H9 (cell line): ENCODE results near the gene ECEL1. TPM values are rescaled to one million over a fixed set of nuclear protein-coding genes. Genes with fewer than 3 reads are reported as not detected.

Experiments used
- DNase-seq: peaks from one replicate; pipeline ENCODE4 v3.0.0-alpha.2; 2017
- H2AFZ ChIP-seq: one replicate; pipeline ENCODE4 v1.6.1; 2013; ENCODE audit warnings: mild to moderate bottlenecking, low read length, control low read depth, moderate library complexity
- H2AK5ac ChIP-seq: 2 replicates; pipeline ENCODE4 v1.6.1; 2013; ENCODE audit warnings: low read length, control low read depth, mixed read lengths; ENCODE audit not compliant: insufficient read length
- H2BK120ac ChIP-seq: one replicate; pipeline ENCODE4 v1.6.1; 2013; ENCODE audit warnings: low read depth, mild to moderate bottlenecking, low read length, control low read depth, inconsistent platforms; ENCODE audit not compliant: poor library complexity, severe bottlenecking
- H2BK12ac ChIP-seq: 2 replicates; pipeline ENCODE4 v1.6.1; 2013; ENCODE audit warnings: low read length, control low read depth, mixed read lengths, low read depth; ENCODE audit not compliant: insufficient read length
- H2BK15ac ChIP-seq: 2 replicates; pipeline ENCODE4 v1.6.1; 2013; ENCODE audit warnings: low read depth, low read length, control low read depth
- H2BK20ac ChIP-seq: one replicate; pipeline ENCODE4 v1.6.1; 2013; ENCODE audit warnings: low read depth, mild to moderate bottlenecking, low read length, control low read depth, inconsistent platforms; ENCODE audit not compliant: poor library complexity, severe bottlenecking
- H2BK5ac ChIP-seq: 2 replicates; pipeline ENCODE4 v1.6.1; 2013; ENCODE audit warnings: low read length, control low read depth, mixed read lengths; ENCODE audit not compliant: insufficient read length
- H3K14ac ChIP-seq: 2 replicates; pipeline ENCODE4 v1.6.1; 2013; ENCODE audit warnings: low read length, control low read depth; ENCODE audit not compliant: insufficient read depth
- H3K18ac ChIP-seq: 2 replicates; pipeline ENCODE4 v1.6.1; 2013; ENCODE audit warnings: low read depth, mild to moderate bottlenecking, mixed read lengths, low read length, control low read depth; ENCODE audit not compliant: insufficient read length
- H3K23ac ChIP-seq: 2 replicates; pipeline ENCODE4 v1.6.1; 2013; ENCODE audit warnings: low read length, control low read depth, mixed read lengths, low read depth; ENCODE audit not compliant: insufficient read length
- H3K23me2 ChIP-seq: 2 replicates; pipeline ENCODE4 v1.6.1; 2013; ENCODE audit warnings: low read depth, mild to moderate bottlenecking, mixed read lengths, low read length, control low read depth; ENCODE audit not compliant: insufficient read length, poor library complexity, severe bottlenecking
- H3K27ac ChIP-seq: 2 replicates; pipeline ENCODE4 v1.5.1; 2013; ENCODE audit warnings: low read length, control low read depth, mixed read lengths, low read depth; ENCODE audit not compliant: insufficient read length
- H3K27me3 ChIP-seq: 2 replicates; pipeline ENCODE4 v1.6.1; 2013; ENCODE audit warnings: low read length, control low read depth, inconsistent platforms; ENCODE audit not compliant: insufficient read depth
- H3K4ac ChIP-seq: 2 replicates; pipeline ENCODE4 v1.6.1; 2013; ENCODE audit warnings: low read depth, mild to moderate bottlenecking, control low read depth, inconsistent platforms, low read length, moderate library complexity
- H3K4me1 ChIP-seq: 2 replicates; pipeline ENCODE4 v1.6.1; 2013; ENCODE audit warnings: low read length, control low read depth, inconsistent platforms; ENCODE audit not compliant: insufficient read depth
- H3K4me2 ChIP-seq: 2 replicates; pipeline ENCODE4 v1.6.1; 2013; ENCODE audit warnings: low read length, control low read depth, mixed read lengths; ENCODE audit not compliant: insufficient read length, insufficient read depth
- H3K56ac ChIP-seq: 2 replicates; pipeline ENCODE4 v1.6.1; 2013; ENCODE audit warnings: low read depth, mild to moderate bottlenecking, mixed read lengths, low read length, control low read depth; ENCODE audit not compliant: insufficient read length
- H3K79me1 ChIP-seq: 2 replicates; pipeline ENCODE4 v1.6.1; 2013; ENCODE audit warnings: low read depth, mild to moderate bottlenecking, moderate library complexity, low read length, control low read depth, inconsistent platforms; ENCODE audit not compliant: insufficient read depth, poor library complexity, severe bottlenecking
- H3K79me2 ChIP-seq: 2 replicates; pipeline ENCODE4 v1.6.1; 2013; ENCODE audit warnings: low read length, control low read depth, inconsistent platforms; ENCODE audit not compliant: insufficient read depth
- H3K9ac ChIP-seq: 2 replicates; pipeline ENCODE4 v1.6.1; 2013; ENCODE audit warnings: low read length, control low read depth, mixed read lengths; ENCODE audit not compliant: insufficient read length; ENCODE audit errors: extremely low read depth
- H3K9me3 ChIP-seq: one replicate; pipeline ENCODE4 v1.6.1; 2013; ENCODE audit warnings: low read depth, low read length, inconsistent platforms; ENCODE audit not compliant: control insufficient read depth
- H3T11ph ChIP-seq: one replicate; pipeline ENCODE4 v1.6.1; 2013; ENCODE audit warnings: mild to moderate bottlenecking, low read length, control low read depth, inconsistent platforms
- H4K20me1 ChIP-seq: one replicate; pipeline ENCODE4 v1.6.1; 2013; ENCODE audit not compliant: control insufficient read depth, insufficient read length, insufficient read depth
- H4K5ac ChIP-seq: 2 replicates; pipeline ENCODE4 v1.6.1; 2013; ENCODE audit warnings: low read depth, mild to moderate bottlenecking, mixed read lengths, low read length, control low read depth; ENCODE audit not compliant: insufficient read length
- H4K8ac ChIP-seq: replicated peaks from 2 replicates; pipeline ENCODE4 v1.6.1; 2013; ENCODE audit warnings: low read length, control low read depth, mixed read lengths, low read depth; ENCODE audit not compliant: insufficient read length
- H4K91ac ChIP-seq: 2 replicates; pipeline ENCODE4 v1.6.1; 2013; ENCODE audit warnings: low read depth, mild to moderate bottlenecking, moderate library complexity, mixed read lengths, low read length, control low read depth; ENCODE audit not compliant: insufficient read length
- H3K27ac Mint-ChIP-seq, 3 experiments: 2 replicates in 2 of 3; 3 replicates in 1 of 3; pipeline ENCODE4 v1.8.0; 2020 to 2021; ENCODE audit warnings: mixed read lengths in 3 of 3, mild to moderate bottlenecking in 1 of 3, moderate library complexity in 1 of 3
- H3K27me3 Mint-ChIP-seq: 2 replicates; pipeline ENCODE4 v1.8.0; 2021; ENCODE audit warnings: low read depth, mild to moderate bottlenecking, moderate library complexity, mixed read lengths
- H3K36me3 Mint-ChIP-seq, 3 experiments: 2 replicates in 2 of 3; 3 replicates in 1 of 3; pipeline ENCODE4 v1.8.0; 2020 to 2021; ENCODE audit warnings: low read depth in 3 of 3, mixed read lengths in 3 of 3; ENCODE audit not compliant: insufficient read depth in 1 of 3
- H3K4me1 Mint-ChIP-seq, 2 experiments: 2 replicates each; pipeline ENCODE4 v1.8.0; 2020; ENCODE audit warnings: mixed read lengths in 2 of 2
- H3K4me3 Mint-ChIP-seq, 2 experiments: 2 replicates in 1 of 2; 3 replicates in 1 of 2; pipeline ENCODE4 v1.8.0; 2020 to 2021; ENCODE audit warnings: mild to moderate bottlenecking in 2 of 2, mixed read lengths in 2 of 2, moderate library complexity in 1 of 2
- H3K9me3 Mint-ChIP-seq, 2 experiments: 2 replicates in 1 of 2; 3 replicates in 1 of 2; pipeline ENCODE4 v1.8.0; 2020; ENCODE audit warnings: mild to moderate bottlenecking in 2 of 2, mixed read lengths in 2 of 2, moderate library complexity in 1 of 2
- WGBS: extraction: QIAGEN DNeasy Blood & Tissue Kit; methylation state at CpG from one replicate; pipeline ENCODE4 v1.1.7; 2013; ENCODE audit warnings: missing lambda C conversion rate, low lambda C conversion rate, mixed read lengths; ENCODE audit not compliant: insufficient read length; ENCODE audit errors: extremely low coverage; 5-methylcytosine and 5-hydroxymethylcytosine counted together
- total RNA-seq: library from RNA; stranded (reverse); gene quantifications from 2 replicates; pipeline ENCODE4 v1.2.1, GENCODE V29; 2021
- TF ChIP-seq, protein P1 (sequence below): fragments of 200-600 bp; sonication (generic); conservative IDR thresholded peaks from 3 replicates; pipeline ENCODE4 v1.8.0; 2021; ENCODE audit warnings: antibody characterized with exemption, mild to moderate bottlenecking

The ECEL1 gene
- total RNA-seq, 1 experiment from 2014 or later: 8.4 TPM

DNA sequence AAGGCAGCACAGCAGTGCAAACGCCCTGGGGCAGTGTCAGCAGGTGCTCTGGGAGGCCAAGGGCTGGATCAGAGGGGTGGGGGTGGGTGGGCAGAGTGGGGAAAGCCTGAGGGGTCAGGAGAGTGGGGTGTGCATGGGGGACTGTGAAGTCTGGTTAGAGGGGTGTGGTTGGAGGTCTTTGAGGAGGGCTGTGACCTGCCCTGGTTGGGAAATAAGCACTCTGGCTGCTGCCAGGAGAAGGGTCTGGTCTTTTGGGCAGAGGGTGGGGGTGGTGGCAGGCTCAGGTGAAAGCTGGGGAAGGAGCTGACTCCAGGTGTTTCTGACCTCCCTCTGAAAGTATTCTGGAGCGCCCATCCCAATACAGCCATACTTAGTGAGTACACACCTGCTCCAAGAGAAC lies 27.5 kb downstream of the ECEL1 start:
- no peak overlapping the region for H3K27ac Mint-ChIP-seq
- no peaks in the 10 kb centered on the region for H3K4me1 Mint-ChIP-seq
- Histone ChIP-seq H3K9me3 (no peaks in the 10 kb centered on the region), H3K23me2 (no peaks in the 10 kb centered on the region), H2BK15ac (no peak overlapping the region), H2BK120ac (no peak overlapping the region), H4K91ac (no peak overlapping the region), H2AK5ac (no peak overlapping the region), H3K4me2 (no peak overlapping the region), H3K4me1 (no peaks in the 10 kb centered on the region), H3T11ph (no peak overlapping the region), H4K20me1 (no peaks in the 10 kb centered on the region), H2BK12ac (no peak overlapping the region), H2BK5ac (no peak overlapping the region), H4K8ac (no peak overlapping the region), H3K79me1 (no peaks in the 10 kb centered on the region), H2BK20ac (no peak overlapping the region), H3K9ac (no peak overlapping the region), H4K5ac (no peak overlapping the region), H2AFZ (no peak overlapping the region), H3K79me2 (no peaks in the 10 kb centered on the region), H3K56ac (no peak overlapping the region), H3K27me3 (no peaks in the 10 kb centered on the region), H3K18ac (no peak overlapping the region), H3K4ac (no peak overlapping the region), H3K23ac (no peak overlapping the region), H3K14ac (no peak overlapping the region; the same call in 1 of the 2 replicates), H3K27ac (no peak overlapping the region)
- no CpG with 5 or more reads among the region's 2 CpGs for WGBS
- TF ChIP-seq, protein P1, sequence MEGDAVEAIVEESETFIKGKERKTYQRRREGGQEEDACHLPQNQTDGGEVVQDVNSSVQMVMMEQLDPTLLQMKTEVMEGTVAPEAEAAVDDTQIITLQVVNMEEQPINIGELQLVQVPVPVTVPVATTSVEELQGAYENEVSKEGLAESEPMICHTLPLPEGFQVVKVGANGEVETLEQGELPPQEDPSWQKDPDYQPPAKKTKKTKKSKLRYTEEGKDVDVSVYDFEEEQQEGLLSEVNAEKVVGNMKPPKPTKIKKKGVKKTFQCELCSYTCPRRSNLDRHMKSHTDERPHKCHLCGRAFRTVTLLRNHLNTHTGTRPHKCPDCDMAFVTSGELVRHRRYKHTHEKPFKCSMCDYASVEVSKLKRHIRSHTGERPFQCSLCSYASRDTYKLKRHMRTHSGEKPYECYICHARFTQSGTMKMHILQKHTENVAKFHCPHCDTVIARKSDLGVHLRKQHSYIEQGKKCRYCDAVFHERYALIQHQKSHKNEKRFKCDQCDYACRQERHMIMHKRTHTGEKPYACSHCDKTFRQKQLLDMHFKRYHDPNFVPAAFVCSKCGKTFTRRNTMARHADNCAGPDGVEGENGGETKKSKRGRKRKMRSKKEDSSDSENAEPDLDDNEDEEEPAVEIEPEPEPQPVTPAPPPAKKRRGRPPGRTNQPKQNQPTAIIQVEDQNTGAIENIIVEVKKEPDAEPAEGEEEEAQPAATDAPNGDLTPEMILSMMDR: no peak
- no peaks in the 10 kb centered on the region for H3K36me3 Mint-ChIP-seq
- DNase-seq: peak; percentile 15
- H3K9me3 Mint-ChIP-seq: no peaks in the 10 kb centered on the region
- no peak overlapping the region for H3K4me3 Mint-ChIP-seq
- peaks cover 30% of the 10 kb centered on the region for H3K27me3 Mint-ChIP-seq
